Nephron progenitor cell (in vitro differentiated cells): Measurements from ENCODE around the gene CDH6.
A peak's percentile ranks its signal among the peaks of the same experiment; 100 is the strongest.

Source experiments
- DNase-seq: peaks from one replicate; pipeline ENCODE4 v3.0.0; 2021
- H3K27ac Mint-ChIP-seq: 2 replicates; pipeline ENCODE4 v1.8.0; 2021; ENCODE audit warnings: mild to moderate bottlenecking, moderate library complexity, mixed read lengths
- H3K27me3 Mint-ChIP-seq: 2 replicates; pipeline ENCODE4 v1.8.0; 2021; ENCODE audit warnings: mild to moderate bottlenecking, low read depth, mixed read lengths; ENCODE audit not compliant: poor library complexity
- H3K36me3 Mint-ChIP-seq: 2 replicates; pipeline ENCODE4 v1.8.0; 2021; ENCODE audit warnings: low read depth, mixed read lengths
- H3K4me1 Mint-ChIP-seq: 2 replicates; pipeline ENCODE4 v1.8.0; 2021; ENCODE audit warnings: mixed read lengths
- H3K4me3 Mint-ChIP-seq: 2 replicates; pipeline ENCODE4 v1.8.0; 2021; ENCODE audit warnings: mild to moderate bottlenecking, moderate library complexity, mixed read lengths
- H3K9me3 Mint-ChIP-seq: 2 replicates; pipeline ENCODE4 v1.8.0; 2021; ENCODE audit warnings: mild to moderate bottlenecking, moderate library complexity, mixed read lengths
- CTCF ChIP-seq: fragments of 200-600 bp; sonication (generic); IDR thresholded peaks from 2 replicates; pipeline ENCODE4 v1.5.0; 2021; ENCODE audit warnings: antibody characterized with exemption

CDH6 gene

GRCh38 chr5:31192442-31192841 is 1.0 kb upstream of the CDH6 start:
- no peak for DNase-seq
- Mint-ChIP-seq H3K27ac (no peak overlapping the region), H3K4me3 (peak overlapping the region; percentile 85), H3K27me3 (peaks cover 17% of the 10 kb centered on the region), H3K4me1 (peaks cover 51% of the 10 kb centered on the region), H3K36me3 (no peaks in the 10 kb centered on the region), H3K9me3 (no peaks in the 10 kb centered on the region)
- no peak for TF ChIP-seq CTCF

GRCh38 chr5:31193116-31193515 is 370 bp upstream of the CDH6 start:
- peaks cover 58% of the 10 kb centered on the region for H3K4me1 Mint-ChIP-seq
- H3K27ac Mint-ChIP-seq: peak overlapping the region; percentile 30

GRCh38 chr5:31194468-31194813 is 955 bp downstream of the CDH6 start:
- no peak for TF ChIP-seq CTCF
- Mint-ChIP-seq H3K27ac (peak overlapping the region; percentile 50), H3K36me3 (no peaks in the 10 kb centered on the region), H3K4me3 (peak overlapping the region; percentile 85), H3K27me3 (peaks cover 17% of the 10 kb centered on the region), H3K4me1 (peaks cover 62% of the 10 kb centered on the region), H3K9me3 (no peaks in the 10 kb centered on the region)
- DNase-seq: peak; percentile 16

More at GRCh38 chr5:31193116-31193515, 370 bp upstream of the CDH6 start:
- DNase-seq: no peak
- Mint-ChIP-seq H3K4me3 (peak overlapping the region; percentile 85), H3K9me3 (no peaks in the 10 kb centered on the region), H3K27me3 (peaks cover 17% of the 10 kb centered on the region), H3K36me3 (no peaks in the 10 kb centered on the region)
- no peak for TF ChIP-seq CTCF

- DNase-seq: no peak
- TF ChIP-seq CTCF: no peak
Observed at GRCh38 chr5:31194892-31195555, 1.5 kb downstream of the CDH6 start.

GRCh38 chr5:31196309-31196708 is 2.8 kb downstream of the CDH6 start:
- H3K36me3 Mint-ChIP-seq: peaks cover 2% of the 10 kb centered on the region
- peak overlapping the region; percentile 85 for H3K4me3 Mint-ChIP-seq
- H3K27ac Mint-ChIP-seq: no peak overlapping the region
- peak; percentile 44 for TF ChIP-seq CTCF
- peaks cover 17% of the 10 kb centered on the region for H3K27me3 Mint-ChIP-seq
- H3K9me3 Mint-ChIP-seq: no peaks in the 10 kb centered on the region
- DNase-seq: no peak
- peaks cover 62% of the 10 kb centered on the region for H3K4me1 Mint-ChIP-seq

More at GRCh38 chr5:31194892-31195555, 1.5 kb downstream of the CDH6 start:
- Mint-ChIP-seq H3K4me1 (peaks cover 62% of the 10 kb centered on the region), H3K4me3 (peak overlapping the region; percentile 85), H3K27ac (no peak overlapping the region), H3K27me3 (peaks cover 17% of the 10 kb centered on the region), H3K36me3 (no peaks in the 10 kb centered on the region), H3K9me3 (no peaks in the 10 kb centered on the region)

- peaks cover 8% of the 10 kb centered on the region for H3K36me3 Mint-ChIP-seq
- no peak for DNase-seq
- peaks cover 17% of the 10 kb centered on the region for H3K27me3 Mint-ChIP-seq
- H3K27ac Mint-ChIP-seq: no peak overlapping the region
- peak overlapping the region; percentile 85 for H3K4me3 Mint-ChIP-seq
- no peak for TF ChIP-seq CTCF
- no peaks in the 10 kb centered on the region for H3K9me3 Mint-ChIP-seq
- H3K4me1 Mint-ChIP-seq: peaks cover 57% of the 10 kb centered on the region
Observed at GRCh38 chr5:31197183-31197582, 3.7 kb downstream of the CDH6 start.
